Neural cell (in vitro differentiated cells): ENCODE data around the gene CAMSAP2. TPM values are rescaled to one million over a fixed set of nuclear protein-coding genes. Genes with fewer than 3 reads are reported as not detected.
"Not testable (repeated sequence)": the region's sequence is repeated elsewhere in the genome, so short reads cannot be mapped to it uniquely, and the experiment has no call there.

ENCODE experiments used
- H2AFZ ChIP-seq: fragments of 200-600, 300-800 bp; sonication (generic), shearing (Covaris generic); 2 replicates; pipeline ENCODE4 v1.6.0; 2014; ENCODE audit warnings: low read depth, mild to moderate bottlenecking, antibody characterized with exemption, low read length, moderate library complexity
- H3F3A ChIP-seq: fragments of 200-600 bp; shearing (Covaris generic); 2 replicates; pipeline ENCODE4 v1.6.1; 2016; ENCODE audit warnings: mild to moderate bottlenecking, moderate library complexity, mixed read lengths, antibody characterized with exemption, low read length; ENCODE audit not compliant: insufficient read depth, poor library complexity, severe bottlenecking
- H3K27ac ChIP-seq: fragments of 200-600, 300-800 bp; sonication (generic), shearing (Covaris generic); 2 replicates; pipeline ENCODE4 v1.5.1; 2014; ENCODE audit warnings: mild to moderate bottlenecking, low read length, moderate library complexity
- H3K27me3 ChIP-seq: fragments of 300-800, 200-600 bp; sonication (generic), shearing (Covaris generic); 2 replicates; pipeline ENCODE4 v1.6.0; 2014; ENCODE audit warnings: mild to moderate bottlenecking, low read depth, low read length, moderate library complexity; ENCODE audit not compliant: insufficient read depth
- H3K36me3 ChIP-seq: fragments of 300-800, 200-600 bp; sonication (generic), shearing (Covaris generic); 2 replicates; pipeline ENCODE4 v1.5.1; 2014; ENCODE audit warnings: mild to moderate bottlenecking, antibody characterized with exemption, low read length, moderate library complexity; ENCODE audit not compliant: insufficient read depth
- H3K4me2 ChIP-seq: fragments of 300-800, 200-600 bp; sonication (generic), shearing (Covaris generic); 2 replicates; pipeline ENCODE4 v1.6.0; 2014; ENCODE audit warnings: mild to moderate bottlenecking, low read length
- H3K4me3 ChIP-seq: fragments of 300-800, 200-600 bp; sonication (generic), shearing (Covaris generic); 2 replicates; pipeline ENCODE4 v1.5.1; 2014; ENCODE audit warnings: mild to moderate bottlenecking, low read length, moderate library complexity
- H3K79me2 ChIP-seq: fragments of 200-600 bp; shearing (Covaris generic); replicated peaks from 2 replicates; pipeline ENCODE4 v1.6.0; 2014; ENCODE audit warnings: mild to moderate bottlenecking, low read length, moderate library complexity; ENCODE audit not compliant: insufficient read depth
- H3K9ac ChIP-seq: fragments of 300-800, 200-600 bp; sonication (generic), shearing (Covaris generic); 2 replicates; pipeline ENCODE4 v1.6.1; 2016; ENCODE audit warnings: mild to moderate bottlenecking, low read length, mixed read lengths
- H3K9me2 ChIP-seq: fragments of 200-600 bp; shearing (Covaris generic); 2 replicates; pipeline ENCODE4 v1.6.1; 2016; ENCODE audit warnings: mild to moderate bottlenecking, low read length, mixed read lengths; ENCODE audit not compliant: insufficient read depth
- H3K9me3 ChIP-seq: fragments of 200-600, 300-800 bp; sonication (generic), shearing (Covaris generic); 2 replicates; pipeline ENCODE4 v1.6.1; 2016; ENCODE audit warnings: mild to moderate bottlenecking, mixed run types, low read length, moderate library complexity, mixed read lengths
- H4K20me1 ChIP-seq: fragments of 200-600 bp; shearing (Covaris generic); 2 replicates; pipeline ENCODE4 v1.6.1; 2016; ENCODE audit warnings: mild to moderate bottlenecking, mixed run types; ENCODE audit not compliant: insufficient read depth
- EP300 ChIP-seq: fragments of 450-650 bp; conservative IDR thresholded peaks from 2 replicates; pipeline ENCODE4 v1.6.1; 2014; ENCODE audit warnings: antibody characterized with exemption, mild to moderate bottlenecking, moderate library complexity; ENCODE audit not compliant: poor library complexity, severe bottlenecking
- EZH2 ChIP-seq: fragments of 200-600, 300-800 bp; shearing (Covaris generic), sonication (generic); IDR thresholded peaks from 2 replicates; pipeline ENCODE4 v1.6.1; 2014; ENCODE audit warnings: antibody characterized with exemption, low read length, borderline replicate concordance, mild to moderate bottlenecking; ENCODE audit not compliant: insufficient read depth, poor library complexity, severe bottlenecking
- MXI1 ChIP-seq: fragments of 450-650 bp; conservative IDR thresholded peaks from 2 replicates; pipeline ENCODE4 v1.6.1; 2014; ENCODE audit warnings: antibody characterized with exemption, mild to moderate bottlenecking; ENCODE audit not compliant: poor library complexity, severe bottlenecking
- POLR2AphosphoS5 ChIP-seq: IDR thresholded peaks from 2 replicates; pipeline ENCODE4 v1.6.1; 2012
- RAD21 ChIP-seq: fragments of 450-650 bp; conservative IDR thresholded peaks from 2 replicates; pipeline ENCODE4 v1.6.1; 2014; ENCODE audit warnings: antibody characterized with exemption, mild to moderate bottlenecking, moderate library complexity
- REST ChIP-seq: IDR thresholded peaks from 2 replicates; pipeline ENCODE4 v1.6.1; 2012; ENCODE audit warnings: borderline replicate concordance
- SMC3 ChIP-seq: fragments of 450-650 bp; conservative IDR thresholded peaks from 2 replicates; pipeline ENCODE4 v1.6.1; 2014; ENCODE audit warnings: antibody characterized with exemption, mild to moderate bottlenecking, moderate library complexity; ENCODE audit not compliant: poor library complexity
- TAF1 ChIP-seq: IDR thresholded peaks from 2 replicates; pipeline ENCODE4 v1.6.1; 2012; ENCODE audit warnings: low read depth
- polyA plus RNA-seq: library from polyadenylated mRNA; depleted of rRNA; stranded (reverse); fragments of >200 nt; gene quantifications from 2 replicates; pipeline ENCODE4 v1.2.3, GENCODE V29; 2014
- TF ChIP-seq, protein P1 (sequence below): fragments of 450-650 bp; IDR thresholded peaks from 2 replicates; pipeline ENCODE4 v1.5.1; 2014; ENCODE audit warnings: antibody characterized with exemption, mild to moderate bottlenecking, moderate library complexity; ENCODE audit not compliant: poor library complexity, severe bottlenecking

Gene CAMSAP2
- polyA plus RNA-seq, 1 donor from 2014 or later: 52.7 TPM

DNA sequence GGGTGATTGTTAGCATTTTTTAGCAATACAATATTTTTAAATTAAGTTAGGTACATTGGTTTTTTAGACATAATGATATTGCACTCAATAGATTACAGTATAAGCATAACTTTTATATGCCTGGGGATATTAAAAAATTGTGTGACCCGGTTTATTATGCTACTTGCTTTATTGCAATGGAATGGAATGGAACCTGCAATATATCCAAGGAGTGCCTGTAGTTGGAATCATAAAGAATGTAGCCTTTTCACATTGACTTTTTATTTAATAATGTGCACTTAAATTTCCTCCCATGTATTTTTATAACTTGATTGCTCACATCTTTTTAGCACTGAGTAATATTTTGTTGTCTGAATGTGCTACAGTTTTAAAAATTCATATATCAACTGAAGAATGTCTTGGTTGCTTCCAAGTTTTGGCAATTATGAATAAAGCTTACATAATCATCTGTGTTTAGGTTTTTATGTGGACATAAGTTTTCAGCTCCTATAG is 49.2 kb downstream of the CAMSAP2 start:
- Histone ChIP-seq H3K9me2 (no peaks in the 10 kb centered on the region), H3K27ac (no peak overlapping the region), H4K20me1 (no peaks in the 10 kb centered on the region), H3K4me3 (no peak overlapping the region), H3K36me3 (peaks cover 20% of the 10 kb centered on the region), H2AFZ (no peak overlapping the region), H3K79me2 (peaks cover 72% of the 10 kb centered on the region), H3K9me3 (no peaks in the 10 kb centered on the region), H3K9ac (no peak overlapping the region), H3F3A (no peaks in the 10 kb centered on the region), H3K27me3 (no peaks in the 10 kb centered on the region), H3K4me2 (no peak overlapping the region)
- no peak for TF ChIP-seq EP300

GRCh38 chr1:200791012-200791411 is 52.3 kb downstream of the CAMSAP2 start:
- H3K79me2 ChIP-seq: peaks cover 68% of the 10 kb centered on the region
- not testable (repeated sequence) for H4K20me1 ChIP-seq, H3K27me3 ChIP-seq

GRCh38 chr1:200793677-200794076 is 55.0 kb downstream of the CAMSAP2 start:
- no peak overlapping the region for H2AFZ ChIP-seq
- H3K79me2 ChIP-seq: peaks cover 56% of the 10 kb centered on the region
- TF ChIP-seq TAF1 (no peak), REST (no peak), SMC3 (no peak), EZH2 (no peak), EP300 (no peak), POLR2AphosphoS5 (no peak), RAD21 (no peak), MXI1 (no peak)
- TF ChIP-seq, protein P1, sequence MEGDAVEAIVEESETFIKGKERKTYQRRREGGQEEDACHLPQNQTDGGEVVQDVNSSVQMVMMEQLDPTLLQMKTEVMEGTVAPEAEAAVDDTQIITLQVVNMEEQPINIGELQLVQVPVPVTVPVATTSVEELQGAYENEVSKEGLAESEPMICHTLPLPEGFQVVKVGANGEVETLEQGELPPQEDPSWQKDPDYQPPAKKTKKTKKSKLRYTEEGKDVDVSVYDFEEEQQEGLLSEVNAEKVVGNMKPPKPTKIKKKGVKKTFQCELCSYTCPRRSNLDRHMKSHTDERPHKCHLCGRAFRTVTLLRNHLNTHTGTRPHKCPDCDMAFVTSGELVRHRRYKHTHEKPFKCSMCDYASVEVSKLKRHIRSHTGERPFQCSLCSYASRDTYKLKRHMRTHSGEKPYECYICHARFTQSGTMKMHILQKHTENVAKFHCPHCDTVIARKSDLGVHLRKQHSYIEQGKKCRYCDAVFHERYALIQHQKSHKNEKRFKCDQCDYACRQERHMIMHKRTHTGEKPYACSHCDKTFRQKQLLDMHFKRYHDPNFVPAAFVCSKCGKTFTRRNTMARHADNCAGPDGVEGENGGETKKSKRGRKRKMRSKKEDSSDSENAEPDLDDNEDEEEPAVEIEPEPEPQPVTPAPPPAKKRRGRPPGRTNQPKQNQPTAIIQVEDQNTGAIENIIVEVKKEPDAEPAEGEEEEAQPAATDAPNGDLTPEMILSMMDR: no peak
- H4K20me1 ChIP-seq: no peaks in the 10 kb centered on the region
- H3K4me2 ChIP-seq: no peak overlapping the region
- no peak overlapping the region for H3K4me3 ChIP-seq
- H3K9me2 ChIP-seq: no peaks in the 10 kb centered on the region
- no peaks in the 10 kb centered on the region for H3K27me3 ChIP-seq
- H3K27ac ChIP-seq: no peak overlapping the region
- peaks cover 4% of the 10 kb centered on the region for H3K36me3 ChIP-seq
- H3K9ac ChIP-seq: no peak overlapping the region
- H3K9me3 ChIP-seq: no peaks in the 10 kb centered on the region
- no peaks in the 10 kb centered on the region for H3F3A ChIP-seq

More at GRCh38 chr1:200791012-200791411, 52.3 kb downstream of the CAMSAP2 start:
- not testable (repeated sequence) for H3K4me2 ChIP-seq, H2AFZ ChIP-seq, H3K9me2 ChIP-seq, H3K9ac ChIP-seq, H3K4me3 ChIP-seq, H3K9me3 ChIP-seq, H3F3A ChIP-seq, H3K27ac ChIP-seq, H3K36me3 ChIP-seq
